HUES64 (cell line): Measurements from ENCODE around the gene PXDC1.

Experiments
- H3K27ac ChIP-seq: 2 replicates; pipeline ENCODE4 v1.7.0; 2013; ENCODE audit warnings: low read depth, low read length, inconsistent platforms
- H3K27me3 ChIP-seq: 2 replicates; pipeline ENCODE4 v1.6.1; 2013; ENCODE audit warnings: mild to moderate bottlenecking, low read length; ENCODE audit not compliant: insufficient read depth
- H3K36me3 ChIP-seq: 2 replicates; pipeline ENCODE4 v1.6.1; 2013; ENCODE audit warnings: mild to moderate bottlenecking, low read length; ENCODE audit not compliant: insufficient read depth
- H3K4me1 ChIP-seq: 2 replicates; pipeline ENCODE4 v1.6.1; 2013; ENCODE audit warnings: mild to moderate bottlenecking, low read length, moderate library complexity; ENCODE audit not compliant: insufficient read depth
- H3K4me3 ChIP-seq: 2 replicates; pipeline ENCODE4 v1.5.1; 2013; ENCODE audit warnings: mild to moderate bottlenecking, low read length, moderate library complexity
- H3K9ac ChIP-seq: 2 replicates; pipeline ENCODE4 v1.6.1; 2013; ENCODE audit warnings: mild to moderate bottlenecking, low read depth, low read length
- H3K9me3 ChIP-seq: 2 replicates; pipeline ENCODE4 v1.6.1; 2013; ENCODE audit warnings: low read depth, low read length; ENCODE audit not compliant: insufficient read depth
- WGBS: fragments of 150-250, 120-280 bp; methylation state at CpG from one replicate; pipeline ENCODE4 v1.1.7; 2013; ENCODE audit warnings: missing lambda C conversion rate; 5-methylcytosine and 5-hydroxymethylcytosine counted together

PXDC1 gene

GRCh38 chr6:3714768-3715167 lies 36.7 kb downstream of the PXDC1 start:
- Histone ChIP-seq H3K4me3 (no peak overlapping the region), H3K9me3 (0 out of 2 replicates have a peak, but pooled peaks cover 2% of the 10 kb centered on the region), H3K27me3 (no peaks in the 10 kb centered on the region), H3K9ac (no peak overlapping the region), H3K27ac (no peak overlapping the region), H3K36me3 (no peaks in the 10 kb centered on the region), H3K4me1 (no peaks in the 10 kb centered on the region)
- WGBS, result 100% methylated on average over 1 of the region's 1 CpG

GRCh38 chr6:3714111-3714510 lies 37.4 kb downstream of the PXDC1 start:
- 94% methylated on average over 4 of the region's 4 CpGs for WGBS
- Histone ChIP-seq H3K9me3 (0 out of 2 replicates have a peak, but pooled peaks cover 2% of the 10 kb centered on the region), H3K27me3 (no peaks in the 10 kb centered on the region), H3K27ac (no peak overlapping the region), H3K4me1 (no peaks in the 10 kb centered on the region), H3K9ac (no peak overlapping the region), H3K36me3 (no peaks in the 10 kb centered on the region), H3K4me3 (no peak overlapping the region)

GRCh38 chr6:3712827-3713665 lies 38.5 kb downstream of the PXDC1 start:
- Histone ChIP-seq H3K36me3 (no peaks in the 10 kb centered on the region), H3K27ac (no peak overlapping the region), H3K4me3 (no peak overlapping the region), H3K27me3 (no peaks in the 10 kb centered on the region), H3K9ac (no peak overlapping the region), H3K9me3 (0 out of 2 replicates have a peak, but pooled peaks cover 2% of the 10 kb centered on the region), H3K4me1 (no peaks in the 10 kb centered on the region)
- WGBS, result 90% methylated on average over 9 of the region's 9 CpGs

- peaks cover 3% of the 10 kb centered on the region for H3K9me3 ChIP-seq
- H3K36me3 ChIP-seq, result no peaks in the 10 kb centered on the region
- H3K27me3 ChIP-seq, result no peaks in the 10 kb centered on the region
- 96% methylated on average over 6 of the region's 6 CpGs for WGBS
- H3K9ac ChIP-seq, result no peak overlapping the region
- H3K27ac ChIP-seq, result no peak overlapping the region
- H3K4me1 ChIP-seq, result no peaks in the 10 kb centered on the region
- H3K4me3 ChIP-seq, result no peak overlapping the region
Measured at GRCh38 chr6:3711776-3712175, 39.7 kb downstream of the PXDC1 start.

GRCh38 chr6:3710403-3710802 lies 41.1 kb downstream of the PXDC1 start:
- Histone ChIP-seq H3K4me3 (no peak overlapping the region), H3K4me1 (no peaks in the 10 kb centered on the region), H3K9ac (no peak overlapping the region), H3K27ac (no peak overlapping the region), H3K36me3 (no peaks in the 10 kb centered on the region), H3K27me3 (no peaks in the 10 kb centered on the region), H3K9me3 (peaks cover 10% of the 10 kb centered on the region)
- WGBS, result 88% methylated on average over 7 of the region's 7 CpGs

- Histone ChIP-seq H3K9me3 (peaks cover 7% of the 10 kb centered on the region), H3K9ac (no peak overlapping the region), H3K4me3 (no peak overlapping the region), H3K36me3 (no peaks in the 10 kb centered on the region), H3K27ac (no peak overlapping the region), H3K27me3 (no peaks in the 10 kb centered on the region), H3K4me1 (no peaks in the 10 kb centered on the region)
- 88% methylated on average over 4 of the region's 4 CpGs for WGBS
Measured at GRCh38 chr6:3708540-3708939, 43.0 kb downstream of the PXDC1 start.

- Histone ChIP-seq H3K36me3 (no peaks in the 10 kb centered on the region), H3K4me3 (no peak overlapping the region), H3K27ac (no peak overlapping the region), H3K27me3 (no peaks in the 10 kb centered on the region), H3K9me3 (peaks cover 7% of the 10 kb centered on the region), H3K9ac (no peak overlapping the region), H3K4me1 (no peaks in the 10 kb centered on the region)
- 91% methylated on average over 10 of the region's 10 CpGs for WGBS
Measured at GRCh38 chr6:3707751-3708412, 43.6 kb downstream of the PXDC1 start.

- 95% methylated on average over 2 of the region's 2 CpGs for WGBS
- Histone ChIP-seq H3K9ac (no peak overlapping the region), H3K36me3 (no peaks in the 10 kb centered on the region), H3K9me3 (peaks cover 7% of the 10 kb centered on the region), H3K4me3 (no peak overlapping the region), H3K4me1 (no peaks in the 10 kb centered on the region), H3K27ac (no peak overlapping the region), H3K27me3 (no peaks in the 10 kb centered on the region)
Measured at GRCh38 chr6:3707024-3707423, 44.5 kb downstream of the PXDC1 start.

- Histone ChIP-seq H3K36me3 (no peaks in the 10 kb centered on the region), H3K27ac (no peak overlapping the region), H3K4me1 (no peaks in the 10 kb centered on the region), H3K9ac (no peak overlapping the region), H3K27me3 (no peaks in the 10 kb centered on the region), H3K4me3 (no peak overlapping the region), H3K9me3 (peaks cover 7% of the 10 kb centered on the region)
- 92% methylated on average over 4 of the region's 4 CpGs for WGBS
Measured at GRCh38 chr6:3706547-3706946, 45.0 kb downstream of the PXDC1 start.

- H3K4me3 ChIP-seq, result no peak overlapping the region
- 94% methylated on average over 5 of the region's 5 CpGs for WGBS
- no peaks in the 10 kb centered on the region for H3K36me3 ChIP-seq
- H3K27ac ChIP-seq, result no peak overlapping the region
- H3K27me3 ChIP-seq, result no peaks in the 10 kb centered on the region
- no peaks in the 10 kb centered on the region for H3K4me1 ChIP-seq
- H3K9me3 ChIP-seq, result peaks cover 16% of the 10 kb centered on the region
- H3K9ac ChIP-seq, result no peak overlapping the region
Measured at GRCh38 chr6:3701631-3702030, 49.9 kb downstream of the PXDC1 start.

GRCh38 chr6:3699231-3699630 lies 52.3 kb downstream of the PXDC1 start:
- 91% methylated on average over 3 of the region's 3 CpGs for WGBS
- H3K27me3 ChIP-seq, result no peaks in the 10 kb centered on the region
- H3K9me3 ChIP-seq, result peaks cover 11% of the 10 kb centered on the region
- no peak overlapping the region for H3K27ac ChIP-seq
- no peak overlapping the region for H3K9ac ChIP-seq
- H3K36me3 ChIP-seq, result no peaks in the 10 kb centered on the region
- no peaks in the 10 kb centered on the region for H3K4me1 ChIP-seq
- H3K4me3 ChIP-seq, result no peak overlapping the region
